ENCODE data around the gene MSN. TPM values are rescaled to one million over a fixed set of nuclear protein-coding genes. Genes with fewer than 3 reads are reported as not detected.

The MSN gene
- total RNA-seq (2016; rRNA removed; fragmentation: Illumina TruSeq; extraction: Trizol), result not detected in 2 replicates
- total RNA-seq (2016; cell fraction: cytosol; rRNA removed; fragmentation: Illumina TruSeq; extraction: Trizol; ENCODE audit: low read depth), result not detected in 2 replicates
- total RNA-seq (2016; cell fraction: insoluble cytoplasmic fraction; rRNA removed; fragmentation: Illumina TruSeq; extraction: Trizol), result not detected in 2 replicates
- total RNA-seq (2016; cell fraction: membrane; rRNA removed; fragmentation: Illumina TruSeq; extraction: Trizol), result not detected in 2 replicates
- total RNA-seq (2016; cell fraction: nucleus; rRNA removed; fragmentation: Illumina TruSeq; extraction: Trizol), result 0.09 TPM in 1 of 2 replicates, not detected in the other
- 0.15 and 0.40 TPM in 2 replicates for polyA plus RNA-seq (2011; rRNA removed)
- 0.12 and 0.19 TPM in 2 replicates for polyA plus RNA-seq (2011; cell fraction: cytosol; rRNA removed)
- 0.06 and 0.29 TPM in 2 replicates for polyA plus RNA-seq (2011; cell fraction: nucleus; rRNA removed)
- polyA plus RNA-seq (2012), result 0.09 TPM in 1 of 2 replicates, not detected in the other
- not detected in 2 replicates for polyA plus RNA-seq (2016; cell fraction: cytosol; fragmentation: Illumina TruSeq; extraction: Trizol; ENCODE audit: low read depth)
- 0.05 TPM in 1 of 2 replicates, not detected in the other for polyA plus RNA-seq (2016; cell fraction: insoluble cytoplasmic fraction; fragmentation: Illumina TruSeq; extraction: Trizol; ENCODE audit: low read depth)
- not detected in 2 replicates for polyA plus RNA-seq (2016; cell fraction: membrane; fragmentation: Illumina TruSeq; extraction: Trizol; ENCODE audit: low read depth)
- polyA plus RNA-seq (2016; cell fraction: nucleus; fragmentation: Illumina TruSeq; extraction: Trizol; ENCODE audit: insufficient read depth, low read depth), result not detected in 2 replicates
- 0.94 and 357 TPM in 2 replicates for polyA minus RNA-seq (2011; rRNA and poly(A)+ RNA removed; ENCODE audit: low replicate concordance)
- 0.59 and 0.70 TPM in 2 replicates for polyA minus RNA-seq (2011; cell fraction: cytosol; rRNA and poly(A)+ RNA removed)
- polyA minus RNA-seq (2011; cell fraction: nucleus; rRNA and poly(A)+ RNA removed), result 0.37 and 0.52 TPM in 2 replicates
- percentile 16 among the genes with signal in this experiment for Bru-seq, nascent RNA
- BruChase-seq, experiment 1, labeled RNA remaining after a 6-hour chase, result percentile 18 among the genes with signal in this experiment
- percentile 22 among the genes with signal in this experiment for BruChase-seq, experiment 2, labeled RNA remaining after a 2-hour chase
- long read RNA-seq, experiment 1, result 0 reads
- long read RNA-seq, experiment 2, result 0 reads

GRCh38 chrX:65667503-65668376 lies at the start of gene MSN:
MSN (plus strand) TSS chrX:65667654; CDS start chrX:65667842, 188 bp downstream.
- intact Hi-C loops (cut with micrococcal nuclease; ENCODE audit: unreplicated experiment) (no loop called here), in situ Hi-C loops (cut with HindIII; ENCODE audit: extremely low pct_ligation_motif_present, low pct_unique_long_range_greater_than_20kb) (no loop called here)
- H3K4me3 ChIP-seq (replicated peaks in 1 of 3; ENCODE audit: insufficient read depth in 1 of 3, low read depth in 2 of 3, low read length in 3 of 3), result no peak within 1 kb of the TSS
- DNase-seq (ENCODE audit: low spot score) (no peak), FAIRE-seq (no peak), ATAC-seq (no peak)
- H3K9me3 ChIP-seq (ENCODE audit: low read length), result no peaks in the 10 kb centered on the region
- no CpG with 5 or more reads among the region's 56 CpGs for WGBS (ENCODE audit: low lambda C conversion rate)
- H4K20me1 ChIP-seq (ENCODE audit: insufficient read depth, low read length), result no peaks in the 10 kb centered on the region
- CTCF ChIA-PET (ENCODE audit: low intra/inter-chr PET ratio, low total read pairs), result no interaction called here
- no peaks in the 10 kb centered on the region for H3K79me2 ChIP-seq (ENCODE audit: insufficient read depth, low read length)
- H3K27me3 ChIP-seq (ENCODE audit: control insufficient read depth in 1 of 2, insufficient read depth in 2 of 2, low read length in 2 of 2), result no peaks in the 10 kb centered on the region
- H3K4me2 ChIP-seq (ENCODE audit: low read depth, low read length), result no peak within 1 kb of the TSS
- no peak within 1 kb of the TSS for H3K27ac ChIP-seq (ENCODE audit: extremely low read length, insufficient read depth, low read length)
- no TSS peak for BruUV-seq (replicated peaks)
- no peaks in the 10 kb centered on the region for H3K36me3 ChIP-seq (replicated peaks in 1 of 2; ENCODE audit: control insufficient read depth in 1 of 2, insufficient read depth in 2 of 2, low read length in 2 of 2)
- POLR2A ChIA-PET, result no interaction called here
- H3K9ac ChIP-seq (ENCODE audit: insufficient read depth, low read depth, low read length), result no peak within 1 kb of the TSS
- no peaks in the 10 kb centered on the region for H3K4me1 ChIP-seq (ENCODE audit: insufficient read depth, low read length)
- H2AFZ ChIP-seq (ENCODE audit: low read length), result no peak within 1 kb of the TSS
- TF ChIP-seq ZSCAN5A (CRISPR knock-in tag; IDR thresholded peaks at IDR 0.05; ENCODE audit: borderline replicate concordance) (no peak), MAZ (IDR thresholded peaks at IDR 0.05; ENCODE audit: borderline replicate concordance, low read depth, low read length) (no peak), MAZ (CRISPR knock-in tag; IDR thresholded peaks at IDR 0.05; ENCODE audit: low read depth) (no peak), PAX8 (CRISPR knock-in tag; IDR thresholded peaks at IDR 0.05; ENCODE audit: borderline replicate concordance) (no peak), ZNF484 (CRISPR knock-in tag; IDR thresholded peaks at IDR 0.05; ENCODE audit: borderline replicate concordance, low read depth) (no peak), NCOR1 (IDR thresholded peaks at IDR 0.05; ENCODE audit: borderline replicate concordance, low read length) (no peak), ZNF407 (CRISPR knock-in tag; IDR thresholded peaks at IDR 0.05; ENCODE audit: not compliant biosample characterization) (no peak), ZNF17 (CRISPR knock-in tag; IDR thresholded peaks at IDR 0.05) (no peak)

Data from HepG2 (cell line).